Adrenal gland (tissue), 12 donors: ENCODE measurements around the gene SMPD3. TPM values are rescaled to one million over a fixed set of nuclear protein-coding genes. Genes with fewer than 3 reads are reported as not detected.

Experiments
- DNase-seq, 7 donors: peaks; one replicate each; pipeline ENCODE4 v3.0.0-alpha.2; 2019 to 2020
- H3K27ac ChIP-seq, 5 donors: fragments of 200-600 bp; sonication (generic) in 4 of 5; 1 replicate in 3 of 5; 2 replicates in 2 of 5; pipeline versions ENCODE4 v1.5.1 to v1.8.0; 2016 to 2020; ENCODE audit warnings: mild to moderate bottlenecking in 1 of 5
- H3K27me3 ChIP-seq: fragments of 200-600 bp; 2 replicates; pipeline ENCODE4 v1.8.0; 2021
- H3K36me3 ChIP-seq, 2 donors: fragments of 200-600 bp; replicated peaks in 1 of 2; 1 replicate in 1 of 2; 2 replicates in 1 of 2; pipeline versions ENCODE4 v1.5.1 to v1.8.0; 2018 to 2022
- H3K4me1 ChIP-seq, 2 donors: fragments of 200-600 bp; replicated peaks in 1 of 2; 1 replicate in 1 of 2; 2 replicates in 1 of 2; pipeline versions ENCODE4 v1.5.1 to v1.8.0; 2018 to 2021
- H3K4me3 ChIP-seq, 4 donors: fragments of 200-600 bp; sonication (generic) in 3 of 4; one replicate each; pipeline ENCODE4 v1.5.1; 2016 to 2018
- H3K9me3 ChIP-seq, 3 donors: fragments of 200-600 bp; sonication (generic) in 1 of 3; replicated peaks in 1 of 3; 1 replicate in 2 of 3; 2 replicates in 1 of 3; pipeline versions ENCODE4 v1.5.1 to v1.8.0; 2016 to 2021
- CTCF ChIP-seq, 6 experiments: fragments of 450-650 bp in 4 of 6; fragments of 200-600 bp in 2 of 6; sonication (generic) in 1 of 6; IDR thresholded peaks; 1 replicate in 5 of 6; 2 replicates in 1 of 6; pipeline versions ENCODE4 v1.5.1 to v1.8.0; 2016 to 2021; ENCODE audit warnings: antibody characterized with exemption in 6 of 6, mild to moderate bottlenecking in 2 of 6, moderate library complexity in 1 of 6
- POLR2A ChIP-seq, 2 donors: fragments of 450-650 bp; IDR thresholded peaks; one replicate each; pipeline ENCODE4 v1.6.1; 2017; ENCODE audit warnings: antibody characterized with exemption in 2 of 2, mild to moderate bottlenecking in 2 of 2, moderate library complexity in 1 of 2
- WGBS, 4 donors: extraction: QIAGEN DNeasy Blood & Tissue Kit in 2 of 4; methylation state at CpG; one replicate each; pipeline versions ENCODE4 v1.1.5 to v1.1.7; 2013 to 2017; 5-methylcytosine and 5-hydroxymethylcytosine counted together
- intact Hi-C, 2 donors: fragments of 100-400 bp; cut with DNase I; formaldehyde crosslinking; loops; one replicate each; pipeline versions ENCODE4 v1.14.1 to v1.15.0; 2022 to 2023
- polyA plus RNA-seq, 3 donors: library from polyadenylated mRNA; stranded (reverse); fragments of 200-250 nt in 2 of 3; fragments of 350-450 nt in 1 of 3; fragmentation: Illumina TruSeq in 1 of 3; extraction: RNeasy Lipid Tissue Mini Kit (QIAGEN cat#74804) in 1 of 3; gene quantifications; one replicate each; pipeline ENCODE4 v1.2.3, GENCODE V29; 2013 to 2014
- total RNA-seq, 9 donors: library from RNA; depleted of rRNA in 4 of 9; stranded (reverse); fragments of >200 nt in 4 of 9; fragments of 120-200 nt in 1 of 9; fragmentation: NEBNext Ultra II Directional in 1 of 9; extraction: Animal tissue kit (Norgen Biotek cat#: 25700) in 1 of 9; gene quantifications; one replicate each; pipeline versions ENCODE4 v1.1.0 to v1.2.4, GENCODE V29; 2013 to 2023
- donor health status: healthy with polysubstance abuse.
- donor health status: Bipolar disorder and iron deficiency.
- donor health status: DM: yes; HTN: yes; CAD: no.
- donor health status: DM: no; HTN: no; CAD: no.
- donor health status: DM: no; HTN: no; CAD: no.
- donor health status: DM: yes; HTN: yes; CAD: no.

Gene SMPD3
- total and polyA plus RNA-seq, 12 donors = 0.32 to 7.8 (median 1.2) TPM; not detected in 2

GRCh38 chr16:68408428-68408827, 39.9 kb downstream of the SMPD3 start:
- Histone ChIP-seq H3K27me3 (no peaks in the 10 kb centered on the region), H3K4me3 (no peak overlapping the region), H3K9me3 (no peaks in the 10 kb centered on the region), H3K36me3 (no peaks in the 10 kb centered on the region), H3K4me1 (peaks cover 0 to 12% of the 10 kb centered on the region in 2 donors), H3K27ac (no peak overlapping the region)
- intact Hi-C loops = no loop called here
- TF ChIP-seq POLR2A (IDR thresholded peaks at IDR 0.05) = no peak
- DNase-seq = peak; percentile 50 to 80 (median 63)
- WGBS, 4 donors = 27 to 52% (median 42%) methylated on average over 1 of the region's 1 CpG

GRCh38 chr16:68406458-68407152, 41.7 kb downstream of the SMPD3 start:
- Histone ChIP-seq H3K27me3 (no peaks in the 10 kb centered on the region), H3K36me3 (no peaks in the 10 kb centered on the region), H3K9me3 (no peaks in the 10 kb centered on the region), H3K4me1 (peaks cover 0 to 21% of the 10 kb centered on the region in 2 donors), H3K4me3 (no peak overlapping the region), H3K27ac (no peak overlapping the region)
- 69 to 81% (median 72%) methylated on average over 17 of the region's 17 CpGs for WGBS, 4 donors
- intact Hi-C loops = no loop called here
- TF ChIP-seq POLR2A (IDR thresholded peaks at IDR 0.05) (no peak), CTCF (IDR thresholded peaks at IDR 0.05) (no peak)
- no peak for DNase-seq

GRCh38 chr16:68404736-68405345, 43.5 kb downstream of the SMPD3 start:
- intact Hi-C loops = no loop called here
- Histone ChIP-seq H3K36me3 (no peaks in the 10 kb centered on the region), H3K27ac (no peak overlapping the region), H3K4me3 (no peak overlapping the region), H3K27me3 (no peaks in the 10 kb centered on the region), H3K4me1 (peaks cover 0 to 21% of the 10 kb centered on the region in 2 donors), H3K9me3 (no peaks in the 10 kb centered on the region)
- TF ChIP-seq POLR2A (IDR thresholded peaks at IDR 0.05) = no peak
- peak in 1 of 7 donors; percentile 30 for DNase-seq
- 63 to 78% (median 65%) methylated on average over 8 of the region's 8 CpGs for WGBS, 4 donors

- Histone ChIP-seq H3K27me3 (no peaks in the 10 kb centered on the region), H3K4me1 (peaks cover 0 to 20% of the 10 kb centered on the region in 2 donors), H3K27ac (no peak overlapping the region), H3K4me3 (no peak overlapping the region), H3K9me3 (no peaks in the 10 kb centered on the region), H3K36me3 (no peaks in the 10 kb centered on the region)
- 89 to 97% (median 96%) methylated on average over 3 of the region's 3 CpGs for WGBS, 4 donors
- no peak for TF ChIP-seq POLR2A (IDR thresholded peaks at IDR 0.05)
- no peak for TF ChIP-seq CTCF (IDR thresholded peaks at IDR 0.05)
- no peak for DNase-seq
- intact Hi-C loops = no loop called here
These were observed 44.6 kb downstream of the SMPD3 start for GRCh38 chr16:68403704-68404103.

- Histone ChIP-seq H3K9me3 (no peaks in the 10 kb centered on the region), H3K36me3 (no peaks in the 10 kb centered on the region), H3K27ac (no peak overlapping the region), H3K4me1 (peaks cover 0 to 15% of the 10 kb centered on the region in 2 donors), H3K27me3 (no peaks in the 10 kb centered on the region), H3K4me3 (no peak overlapping the region)
- intact Hi-C loops = no loop called here
- DNase-seq = no peak
- 77 to 90% (median 85%) methylated on average over 1 of the region's 1 CpG for WGBS, 4 donors
- TF ChIP-seq POLR2A (IDR thresholded peaks at IDR 0.05) (no peak), CTCF (IDR thresholded peaks at IDR 0.05) (no peak)
These were observed 45.1 kb downstream of the SMPD3 start for GRCh38 chr16:68403177-68403576.
